HG02759 (cell line): ENCODE measurements around the gene MARCHF2.

ENCODE experiments used
- ATAC-seq: cut with Tn5 transposase; IDR thresholded peaks from one replicate; pipeline ENCODE4 v1.9.1; 2021; ENCODE audit warnings: mild to moderate bottlenecking, moderate library complexity; ENCODE audit not compliant: unreplicated experiment

Gene MARCHF2

DNA sequence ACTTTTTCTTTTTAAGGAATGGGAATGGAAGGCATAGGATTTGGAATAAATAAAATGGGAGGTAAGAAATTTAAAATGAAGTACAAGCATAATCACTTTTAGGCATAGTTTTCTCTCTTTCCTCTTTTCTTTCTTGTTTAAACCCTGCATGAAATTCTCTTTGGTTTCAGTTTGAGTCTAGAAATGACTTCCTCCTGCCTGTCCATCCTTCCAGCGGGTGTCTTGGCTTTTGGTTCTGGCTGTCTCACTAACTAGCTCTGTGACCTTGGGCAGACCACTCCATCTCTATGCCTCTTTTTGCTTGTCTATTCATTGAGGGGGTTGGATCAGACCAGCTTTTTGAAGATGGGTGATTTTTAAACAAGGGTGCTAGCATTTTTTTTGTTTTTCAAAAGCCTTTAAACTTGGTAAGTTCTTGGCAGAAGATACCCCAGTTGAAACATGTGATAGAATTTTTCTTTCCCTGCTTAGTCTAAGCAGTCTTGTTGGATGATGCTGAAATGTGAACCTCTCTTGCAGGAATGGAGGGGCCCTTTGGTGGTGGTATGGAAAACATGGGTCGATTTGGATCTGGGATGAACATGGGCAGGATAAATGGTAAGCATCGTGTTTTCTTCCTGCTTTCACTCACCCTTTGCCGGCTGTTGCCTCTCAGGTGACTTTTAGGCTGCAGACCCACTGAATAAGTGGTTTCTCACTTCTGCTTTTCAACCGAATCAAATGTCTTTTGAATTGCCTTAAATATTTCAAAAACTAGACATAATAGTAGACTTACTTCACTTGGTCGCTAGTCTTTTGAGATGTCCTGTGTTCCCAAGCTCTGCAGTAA lies 60.8 kb downstream of the MARCHF2 start:
- ATAC-seq = no peak

DNA sequence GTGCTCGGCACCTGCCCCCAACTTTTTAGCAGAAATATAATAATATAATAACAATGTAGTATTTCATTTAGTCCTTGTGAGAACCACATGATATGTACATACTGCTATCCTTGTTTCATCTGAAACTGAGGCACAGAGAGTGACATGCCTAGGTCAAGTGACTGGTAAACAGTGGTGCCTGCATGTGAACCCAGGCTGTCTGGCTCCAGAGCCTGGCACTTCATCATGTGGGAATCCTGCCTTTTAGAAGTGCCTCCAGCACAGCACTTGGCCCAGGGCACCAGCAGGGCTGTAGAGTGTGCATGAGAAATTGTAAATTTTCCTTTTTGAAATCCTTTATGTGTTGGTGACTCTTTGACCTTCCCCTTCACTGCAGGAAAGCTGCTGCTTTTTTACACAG lies 61.9 kb downstream of the MARCHF2 start:
- ATAC-seq = no peak

DNA sequence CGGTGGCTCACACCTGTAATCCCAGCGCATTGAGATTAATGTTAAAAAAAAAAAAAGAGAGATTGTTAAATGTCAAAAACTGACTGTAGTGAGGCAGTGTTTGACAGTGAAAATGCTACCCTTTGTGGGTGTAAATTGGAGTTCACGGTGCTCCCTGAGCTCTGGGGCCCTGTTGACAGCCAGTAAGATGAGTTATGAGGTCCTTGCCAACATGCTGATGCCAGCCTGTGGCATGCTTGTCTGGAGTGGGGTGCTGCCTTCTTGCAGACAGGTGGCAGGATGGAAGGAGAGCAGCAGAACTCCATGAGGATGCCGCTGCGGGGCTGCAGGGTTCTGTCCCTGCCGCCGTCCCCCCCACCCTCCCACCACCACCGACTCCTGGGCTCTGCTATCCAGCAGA lies 63.4 kb downstream of the MARCHF2 start:
- ATAC-seq = no peak

DNA sequence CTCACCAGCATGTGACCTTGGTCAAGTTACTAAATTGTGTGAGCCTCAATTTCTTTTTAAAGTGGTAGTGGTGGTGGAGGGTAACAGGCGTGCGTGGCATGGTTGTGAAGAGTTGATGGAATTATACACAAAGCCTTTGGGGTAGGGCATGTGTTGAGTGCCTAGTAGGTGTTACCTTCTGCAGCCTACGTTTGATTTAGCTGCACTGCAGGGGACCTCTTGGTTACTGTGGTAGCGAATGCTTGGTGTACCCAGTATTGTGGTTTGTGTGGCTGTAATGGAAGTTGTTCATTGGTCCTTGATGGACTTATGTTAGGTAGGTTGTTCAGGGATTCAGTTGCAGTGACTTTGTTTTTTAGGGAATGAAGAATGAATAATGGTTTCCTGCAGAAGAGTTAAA lies 64.8 kb downstream of the MARCHF2 start:
- no peak for ATAC-seq

DNA sequence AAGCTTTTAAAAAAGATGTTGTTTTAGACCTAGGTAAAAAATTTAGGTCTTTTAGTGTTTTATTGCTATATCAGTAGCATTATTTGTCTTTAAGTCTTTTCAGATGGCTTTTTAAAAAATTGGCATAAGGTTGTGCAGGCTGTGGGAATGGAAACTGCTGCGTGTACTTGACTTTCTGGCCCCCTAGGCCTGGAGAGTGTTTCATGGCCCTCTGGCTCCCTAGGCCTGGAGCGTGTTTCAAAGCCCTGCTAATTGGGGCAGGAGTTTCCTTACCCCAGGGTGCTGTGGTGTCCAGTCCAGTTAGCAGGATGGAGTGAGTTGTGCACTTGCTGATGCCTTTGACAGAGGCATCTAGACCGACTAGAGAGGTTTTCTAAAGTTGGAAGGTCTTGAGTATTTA lies 65.5 kb downstream of the MARCHF2 start:
- no peak for ATAC-seq

DNA sequence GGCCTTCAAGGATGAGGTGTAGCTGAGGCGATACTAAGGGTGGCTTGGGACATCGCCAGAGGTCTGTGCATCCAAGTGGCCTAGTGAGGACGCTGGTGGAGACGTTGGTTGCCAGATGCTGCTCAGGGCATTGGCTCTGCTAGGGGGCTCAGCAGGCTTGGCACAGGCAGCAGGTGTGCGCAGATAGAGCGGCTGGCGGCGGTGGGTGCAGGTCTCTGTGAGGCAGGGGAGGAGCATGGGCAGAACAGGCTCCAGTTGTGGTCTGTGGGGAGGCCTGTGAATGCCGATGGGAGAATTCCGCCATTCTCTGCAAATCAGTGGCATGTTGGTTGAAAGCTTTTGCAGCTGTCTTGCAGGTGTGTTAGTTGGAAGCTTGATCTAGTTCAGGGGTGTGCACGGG lies 68.1 kb downstream of the MARCHF2 start:
- no peak for ATAC-seq

DNA sequence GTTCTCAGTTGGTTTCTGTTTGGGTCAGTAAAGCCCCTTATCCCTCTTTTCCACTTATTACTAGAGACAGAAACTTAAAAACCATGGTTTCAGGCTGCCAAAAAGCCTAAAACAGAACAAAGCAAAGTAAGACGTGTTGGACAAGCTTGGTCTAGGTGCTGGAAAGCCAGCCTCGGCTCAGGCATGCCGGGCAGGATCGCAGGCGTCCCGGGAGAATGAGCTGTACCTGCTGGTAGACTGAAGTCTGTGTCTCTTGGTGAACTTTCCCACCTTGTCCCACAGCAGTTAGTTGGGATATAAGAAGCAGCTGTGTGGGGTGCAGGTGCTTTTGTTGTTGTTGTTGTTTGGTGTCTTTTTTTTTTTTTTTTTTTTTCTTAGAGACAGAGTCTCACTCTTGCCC lies 68.5 kb downstream of the MARCHF2 start:
- no peak for ATAC-seq

DNA sequence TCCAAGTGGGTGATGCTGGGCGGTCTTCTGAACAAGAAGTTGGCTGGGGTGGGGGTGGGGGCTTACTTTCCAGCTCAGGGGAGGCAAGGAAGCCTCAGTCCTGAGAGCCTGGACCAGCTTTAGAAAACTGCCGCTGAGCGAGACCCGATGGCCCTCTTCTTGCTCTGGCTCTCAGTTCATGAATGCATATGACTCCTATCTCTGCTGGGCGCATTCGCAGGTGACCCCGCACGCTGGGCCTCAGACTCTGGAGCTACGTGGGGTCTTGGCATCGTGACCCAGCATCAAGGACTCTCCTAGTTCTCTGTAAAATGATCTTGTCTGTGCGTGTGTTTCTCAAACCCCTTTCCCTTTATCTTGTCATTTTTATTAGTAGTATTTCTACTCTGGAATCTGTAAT lies 69.6 kb downstream of the MARCHF2 start:
- no peak for ATAC-seq

DNA sequence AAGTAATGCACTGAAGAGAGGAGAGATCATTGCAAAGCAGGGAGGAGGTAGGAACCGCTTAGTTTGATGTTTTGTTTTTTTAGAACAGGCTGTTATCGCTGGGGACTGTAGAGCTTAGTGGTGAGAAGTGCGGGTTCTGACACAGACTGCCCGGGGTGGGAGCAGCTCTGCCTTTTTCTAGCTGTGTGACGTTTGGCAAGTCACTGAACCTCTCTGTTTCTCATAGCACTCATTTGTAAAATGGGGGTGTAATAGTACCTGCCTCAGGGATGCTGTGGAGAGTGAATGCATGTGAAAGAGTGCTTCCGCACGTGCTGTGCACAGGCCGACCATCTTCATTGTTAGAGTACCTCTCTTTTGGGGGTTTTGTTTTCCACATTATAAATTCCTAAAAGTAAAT lies 70.1 kb downstream of the MARCHF2 start:
- no peak for ATAC-seq

DNA sequence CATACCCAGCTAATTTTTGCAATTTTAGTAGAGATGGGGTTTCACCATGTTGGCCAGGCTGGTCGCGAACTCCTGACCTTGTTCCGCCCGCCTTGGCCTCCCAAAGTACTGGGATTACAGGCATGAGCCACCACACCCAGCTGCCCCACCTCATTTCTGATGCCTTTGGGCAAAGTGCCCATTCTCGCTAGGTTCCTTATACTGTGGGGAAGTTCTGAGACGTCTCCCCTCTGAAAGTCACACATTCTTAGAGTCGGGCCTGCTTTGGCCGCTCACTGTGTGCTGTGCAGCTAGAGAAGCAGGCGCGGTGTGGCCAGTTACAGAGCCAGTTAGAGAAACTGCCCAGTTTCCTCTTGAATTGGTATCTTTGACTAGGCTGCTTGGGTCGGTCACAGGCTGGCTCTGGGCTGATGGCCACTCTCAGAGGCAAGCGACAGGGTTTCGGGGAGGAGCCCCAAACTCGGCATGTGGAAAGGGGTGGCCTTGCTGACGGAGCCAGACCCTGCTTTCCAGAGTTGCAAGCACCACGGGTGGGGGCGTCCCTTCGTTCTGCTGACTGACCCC lies 71.3 kb downstream of the MARCHF2 start:
- no peak for ATAC-seq

DNA sequence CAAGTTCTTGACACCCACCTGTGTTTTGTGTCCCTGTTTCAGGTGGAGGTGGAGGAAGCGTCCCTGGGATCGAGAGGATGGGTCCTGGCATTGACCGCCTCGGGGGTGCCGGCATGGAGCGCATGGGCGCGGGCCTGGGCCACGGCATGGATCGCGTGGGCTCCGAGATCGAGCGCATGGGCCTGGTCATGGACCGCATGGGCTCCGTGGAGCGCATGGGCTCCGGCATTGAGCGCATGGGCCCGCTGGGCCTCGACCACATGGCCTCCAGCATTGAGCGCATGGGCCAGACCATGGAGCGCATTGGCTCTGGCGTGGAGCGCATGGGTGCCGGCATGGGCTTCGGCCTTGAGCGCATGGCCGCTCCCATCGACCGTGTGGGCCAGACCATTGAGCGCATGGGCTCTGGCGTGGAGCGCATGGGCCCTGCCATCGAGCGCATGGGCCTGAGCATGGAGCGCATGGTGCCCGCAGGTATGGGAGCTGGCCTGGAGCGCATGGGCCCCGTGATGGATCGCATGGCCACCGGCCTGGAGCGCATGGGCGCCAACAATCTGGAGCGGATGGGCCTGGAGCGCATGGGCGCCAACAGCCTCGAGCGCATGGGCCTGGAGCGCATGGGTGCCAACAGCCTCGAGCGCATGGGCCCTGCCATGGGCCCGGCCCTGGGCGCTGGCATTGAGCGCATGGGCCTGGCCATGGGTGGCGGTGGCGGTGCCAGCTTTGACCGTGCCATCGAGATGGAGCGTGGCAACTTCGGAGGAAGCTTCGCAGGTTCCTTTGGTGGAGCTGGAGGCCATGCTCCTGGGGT lies 72.7 kb downstream of the MARCHF2 start:
- ATAC-seq = no peak

DNA sequence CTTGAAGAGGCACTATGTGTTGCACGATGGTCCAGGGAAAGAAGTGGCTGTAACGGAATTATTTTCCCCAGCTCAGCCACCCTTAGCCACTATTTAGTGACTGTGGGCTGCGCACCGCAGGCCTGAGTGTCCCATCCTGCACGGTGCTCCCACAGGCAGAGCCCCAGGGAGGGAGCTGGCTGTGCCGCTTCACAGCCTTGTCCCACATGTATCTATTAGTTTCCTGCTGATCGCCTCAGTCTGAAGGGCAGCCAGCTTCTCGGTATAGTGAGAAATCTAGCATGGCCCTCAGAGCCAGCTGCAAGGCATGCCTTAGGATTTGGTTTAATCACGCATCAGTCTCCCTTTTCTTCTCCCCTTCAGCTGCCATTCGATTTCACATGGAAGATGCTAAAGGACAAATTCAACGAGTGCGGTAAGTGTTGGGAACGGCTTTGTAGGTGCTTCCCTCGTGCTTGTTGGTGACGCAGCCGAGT lies 73.6 kb downstream of the MARCHF2 start:
- ATAC-seq = no peak

DNA sequence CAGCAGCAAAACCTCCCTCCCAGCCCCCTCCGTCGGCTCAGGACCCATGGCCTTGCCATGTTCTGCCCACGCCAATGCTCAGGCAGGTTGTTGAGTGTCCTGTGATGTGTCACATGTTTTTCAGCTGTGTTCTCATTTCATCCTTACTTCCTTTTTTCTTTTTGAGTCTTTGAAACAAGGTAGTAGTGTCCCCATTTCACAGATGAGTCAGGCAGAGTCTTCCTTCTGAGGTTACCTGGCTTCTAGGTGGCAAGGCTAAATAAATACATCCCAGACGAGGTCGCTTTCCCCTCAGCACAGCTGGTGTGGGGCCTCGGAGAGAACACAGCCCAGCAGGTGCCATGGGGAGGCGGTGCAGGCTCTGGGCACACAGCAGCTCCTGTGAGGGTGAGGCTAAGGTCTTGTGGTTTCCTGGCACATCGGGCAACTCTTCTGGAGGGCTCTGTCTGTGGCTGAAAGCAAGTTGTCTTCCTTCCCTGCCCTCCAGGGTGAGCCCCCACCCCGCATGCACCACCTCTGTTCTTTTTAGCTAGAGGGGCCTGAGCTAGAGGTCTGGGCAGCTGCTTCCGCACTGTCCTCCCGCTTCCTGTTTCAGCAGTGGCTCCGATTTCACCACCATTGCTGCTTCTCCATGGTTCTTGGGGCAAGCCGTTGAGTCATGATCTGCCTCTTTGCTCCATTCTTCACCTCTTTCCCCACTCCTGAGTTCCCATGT lies 74.2 kb downstream of the MARCHF2 start:
- ATAC-seq = peak; percentile 75

DNA sequence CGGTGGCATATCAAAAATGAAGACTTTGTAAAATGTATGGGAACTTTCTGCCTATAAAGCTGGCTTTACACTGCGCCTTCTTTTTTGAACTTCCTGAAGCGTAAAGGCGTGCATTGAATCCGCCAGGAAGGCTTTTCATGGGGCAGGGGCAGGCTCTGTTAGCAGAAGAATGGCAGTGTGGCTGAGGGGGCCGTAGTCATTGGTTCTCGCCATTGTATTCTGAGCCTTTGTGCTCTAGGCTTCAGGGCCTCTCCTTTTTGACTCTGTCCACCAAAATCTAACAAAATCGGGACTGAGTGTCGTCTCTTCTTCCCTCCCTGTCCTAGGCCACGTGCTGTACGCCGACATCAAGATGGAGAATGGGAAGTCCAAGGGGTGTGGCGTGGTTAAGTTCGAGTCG lies 75.3 kb downstream of the MARCHF2 start:
- no peak for ATAC-seq
